Smooth muscle cell of trachea (primary cell): ENCODE measurements around the gene USP38. TPM values are rescaled to one million over a fixed set of nuclear protein-coding genes. Genes with fewer than 3 reads are reported as not detected.

Source experiments
- total RNA-seq: library from RNA; depleted of rRNA; stranded (reverse); fragments of >200 nt; gene quantifications from 2 replicates; pipeline ENCODE4 v1.2.1, GENCODE V29; 2014

The USP38 gene
- 19.1 and 28.6 TPM in 2 replicates for total RNA-seq

GRCh38 chr4:143184503-143185252 is at the start of gene USP38:
USP38 (plus strand) TSS chr4:143184917; CDS start chr4:143185451, 534 bp downstream.

Other genes with a start within 250 kb of the USP38 start
- 12.1 and 12.5 TPM in 2 replicates for gene GAB1, start 152.0 kb downstream of the USP38 start, total RNA-seq